Lung (tissue), 12 donors: ENCODE results near the gene FAM118A. TPM values are rescaled to one million over a fixed set of nuclear protein-coding genes. Genes with fewer than 3 reads are reported as not detected.

Experiments used
- ATAC-seq: fragments of 200-7000 bp; cut with Tn5 transposase; one replicate; pipeline ENCODE4 v1.9.1; 2020; ENCODE audit warnings: moderate number of reproducible peaks; ENCODE audit not compliant: insufficient read depth, low FRiP score
- DNase-seq, 3 donors: peaks; one replicate each; pipeline ENCODE4 v3.0.0-alpha.2; 2013 to 2017
- H3K27ac ChIP-seq, 2 donors: one replicate each; pipeline ENCODE4 v1.5.1; 2013; ENCODE audit warnings: mild to moderate bottlenecking in 2 of 2, moderate library complexity in 2 of 2, control low read depth in 1 of 2, inconsistent platforms in 1 of 2, low read depth in 1 of 2, low read length in 1 of 2
- H3K27me3 ChIP-seq, 3 donors: one replicate each; pipeline ENCODE4 v1.5.1; 2013; ENCODE audit warnings: low read length in 2 of 3; ENCODE audit not compliant: control insufficient read depth in 3 of 3, insufficient read depth in 3 of 3
- H3K36me3 ChIP-seq, 4 donors: one replicate each; pipeline ENCODE4 v1.5.1; 2013; ENCODE audit warnings: low read length in 4 of 4, mild to moderate bottlenecking in 1 of 4, moderate library complexity in 1 of 4; ENCODE audit not compliant: control insufficient read depth in 4 of 4, insufficient read depth in 4 of 4
- H3K4me1 ChIP-seq, 5 donors: one replicate each; pipeline ENCODE4 v1.5.1; 2013; ENCODE audit warnings: low read length in 5 of 5, mild to moderate bottlenecking in 2 of 5, moderate library complexity in 1 of 5; ENCODE audit not compliant: control insufficient read depth in 5 of 5, insufficient read depth in 5 of 5
- H3K4me3 ChIP-seq: one replicate; pipeline ENCODE4 v1.5.1; 2013; ENCODE audit warnings: mild to moderate bottlenecking, control low read depth, moderate library complexity
- H3K9ac ChIP-seq, 2 donors: one replicate each; pipeline ENCODE4 v1.5.1; 2013; ENCODE audit warnings: low read length in 2 of 2, control low read depth in 1 of 2; ENCODE audit not compliant: insufficient read depth in 1 of 2
- H3K9me3 ChIP-seq, 4 donors: one replicate each; pipeline ENCODE4 v1.5.1; 2013; ENCODE audit warnings: low read length in 3 of 4, mild to moderate bottlenecking in 1 of 4, moderate library complexity in 1 of 4; ENCODE audit not compliant: control insufficient read depth in 4 of 4, insufficient read depth in 3 of 4
- WGBS, 2 donors: extraction: QIAGEN DNeasy Blood & Tissue Kit; methylation state at CpG; one replicate each; pipeline ENCODE4 v1.1.7; 2013; 5-methylcytosine and 5-hydroxymethylcytosine counted together
- polyA plus RNA-seq, 2 donors: library from polyadenylated mRNA; stranded (reverse); fragments of 200-250 nt; gene quantifications; one replicate each; pipeline ENCODE4 v1.2.1, GENCODE V29; 2013
- total RNA-seq, 2 donors: library from RNA; depleted of rRNA in 1 of 2; stranded (reverse); fragments of >200 nt in 1 of 2; gene quantifications; one replicate each; pipeline ENCODE4 v1.2.1, GENCODE V29; 2014 to 2021
- TF ChIP-seq, protein P1 (sequence below): IDR thresholded peaks from 2 replicates; pipeline ENCODE4 v1.5.1; 2012; ENCODE audit warnings: mild to moderate bottlenecking; ENCODE audit errors: control extremely low read depth, extremely low read depth
- donor health status: control.
- donor health status: control.
- donor health status: Bipolar disorder and iron deficiency.
- donor health status: healthy.
- donor health status: DM: yes; HTN: yes; CAD: no.

Gene FAM118A
- total and polyA plus RNA-seq, 4 donors, result 12.0 to 71.8 (median 28.4) TPM

DNA sequence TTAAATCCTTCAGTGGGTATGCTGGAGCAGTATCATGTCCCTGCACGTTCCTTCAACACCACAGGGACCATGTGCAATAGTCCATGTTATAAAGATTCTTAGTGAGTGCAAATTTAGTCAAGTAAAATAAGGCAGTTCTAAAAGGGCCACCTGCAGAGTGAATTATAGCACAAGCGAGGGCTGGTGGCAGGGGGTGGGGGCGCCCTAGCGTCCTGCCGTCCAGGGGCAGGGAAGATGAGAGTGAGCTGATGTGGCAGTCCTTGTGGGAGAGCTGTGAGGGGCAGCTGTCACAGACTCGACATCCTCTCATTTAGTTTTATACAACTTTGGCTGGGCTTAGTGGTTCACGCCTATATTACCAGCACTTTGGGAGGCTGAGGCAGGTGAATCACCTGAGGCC, 29.1 kb downstream of the FAM118A start:
- peaks cover 0 to 19% (median 7%) of the 10 kb centered on the region in 5 donors for H3K4me1 ChIP-seq
- H3K27me3 ChIP-seq, result no peaks in the 10 kb centered on the region
- H3K4me3 ChIP-seq, result no peak overlapping the region
- peaks cover 0 to 35% (median 27%) of the 10 kb centered on the region in 4 donors for H3K36me3 ChIP-seq
- 93 to 94% methylated on average over 7 of the region's 7 CpGs for WGBS, 2 donors
- no peaks in the 10 kb centered on the region for H3K9me3 ChIP-seq
- TF ChIP-seq, protein P1, sequence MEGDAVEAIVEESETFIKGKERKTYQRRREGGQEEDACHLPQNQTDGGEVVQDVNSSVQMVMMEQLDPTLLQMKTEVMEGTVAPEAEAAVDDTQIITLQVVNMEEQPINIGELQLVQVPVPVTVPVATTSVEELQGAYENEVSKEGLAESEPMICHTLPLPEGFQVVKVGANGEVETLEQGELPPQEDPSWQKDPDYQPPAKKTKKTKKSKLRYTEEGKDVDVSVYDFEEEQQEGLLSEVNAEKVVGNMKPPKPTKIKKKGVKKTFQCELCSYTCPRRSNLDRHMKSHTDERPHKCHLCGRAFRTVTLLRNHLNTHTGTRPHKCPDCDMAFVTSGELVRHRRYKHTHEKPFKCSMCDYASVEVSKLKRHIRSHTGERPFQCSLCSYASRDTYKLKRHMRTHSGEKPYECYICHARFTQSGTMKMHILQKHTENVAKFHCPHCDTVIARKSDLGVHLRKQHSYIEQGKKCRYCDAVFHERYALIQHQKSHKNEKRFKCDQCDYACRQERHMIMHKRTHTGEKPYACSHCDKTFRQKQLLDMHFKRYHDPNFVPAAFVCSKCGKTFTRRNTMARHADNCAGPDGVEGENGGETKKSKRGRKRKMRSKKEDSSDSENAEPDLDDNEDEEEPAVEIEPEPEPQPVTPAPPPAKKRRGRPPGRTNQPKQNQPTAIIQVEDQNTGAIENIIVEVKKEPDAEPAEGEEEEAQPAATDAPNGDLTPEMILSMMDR, result no peak
- no peak overlapping the region for H3K9ac ChIP-seq
- no peak overlapping the region for H3K27ac ChIP-seq
- no peak for ATAC-seq
- no peak for DNase-seq

DNA sequence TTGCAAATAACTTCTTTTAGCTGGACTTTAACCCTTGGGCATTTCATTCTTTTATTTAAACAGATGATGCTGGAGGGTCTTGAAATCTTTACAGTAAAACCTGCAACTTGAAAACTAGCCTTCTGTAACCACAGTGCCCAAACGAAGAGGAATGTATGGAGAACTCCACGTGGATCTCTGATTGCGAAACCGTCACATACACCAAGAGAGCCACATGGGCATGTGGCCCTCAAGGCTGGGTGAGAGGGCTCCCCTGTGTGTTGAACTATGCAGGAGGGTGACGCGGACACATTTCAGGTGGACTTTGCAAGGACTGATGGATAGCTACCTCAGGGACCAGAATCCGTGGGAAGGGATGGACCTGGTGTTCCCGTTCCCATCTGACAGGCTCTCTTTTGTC, 30.6 kb downstream of the FAM118A start:
- H3K27ac ChIP-seq, result no peak overlapping the region
- H3K36me3 ChIP-seq, result peaks cover 0 to 36% (median 20%) of the 10 kb centered on the region in 4 donors

DNA sequence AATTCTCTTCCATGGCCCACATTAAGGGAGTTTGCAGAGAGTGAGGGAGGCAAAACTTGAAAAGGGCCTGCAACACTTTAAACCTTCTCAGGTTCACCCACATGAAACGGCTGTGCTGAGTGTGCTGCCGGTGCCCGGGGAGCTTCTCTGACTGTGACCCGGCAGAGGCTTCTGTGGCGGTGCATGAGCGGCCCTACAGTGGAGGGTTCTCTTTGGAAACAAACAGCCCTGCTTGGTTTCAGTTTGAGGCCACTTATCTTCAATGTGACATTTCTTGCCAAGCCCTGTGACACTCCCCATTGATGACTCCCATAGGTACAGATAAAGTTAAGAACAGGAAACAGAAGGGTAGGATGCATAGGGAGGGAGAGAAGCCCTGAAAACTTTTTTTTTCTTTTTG, 31.8 kb downstream of the FAM118A start:
- H3K27ac ChIP-seq, result no peak overlapping the region
- H3K27me3 ChIP-seq, result no peaks in the 10 kb centered on the region
- no peak overlapping the region for H3K4me3 ChIP-seq
- H3K9ac ChIP-seq, result no peak overlapping the region
- WGBS, 2 donors, result 49 to 54% methylated on average over 6 of the region's 6 CpGs
- DNase-seq (no peak), ATAC-seq (no peak)
- no peaks in the 10 kb centered on the region for H3K9me3 ChIP-seq
- TF ChIP-seq, protein P1, result no peak
- H3K4me1 ChIP-seq, result peaks cover 0 to 13% (median 3%) of the 10 kb centered on the region in 5 donors
- peaks cover 0 to 27% (median 14%) of the 10 kb centered on the region in 4 donors for H3K36me3 ChIP-seq

More for the DNA sequence above, 30.6 kb downstream of the FAM118A start:
- TF ChIP-seq, protein P1, result no peak
- no peaks in the 10 kb centered on the region for H3K9me3 ChIP-seq
- DNase-seq (no peak), ATAC-seq (no peak)
- H3K9ac ChIP-seq, result no peak overlapping the region
- peaks cover 0 to 19% (median 6%) of the 10 kb centered on the region in 5 donors for H3K4me1 ChIP-seq
- WGBS, 2 donors, result 78 to 79% methylated on average over 8 of the region's 8 CpGs
- no peaks in the 10 kb centered on the region for H3K27me3 ChIP-seq
- H3K4me3 ChIP-seq, result no peak overlapping the region

DNA sequence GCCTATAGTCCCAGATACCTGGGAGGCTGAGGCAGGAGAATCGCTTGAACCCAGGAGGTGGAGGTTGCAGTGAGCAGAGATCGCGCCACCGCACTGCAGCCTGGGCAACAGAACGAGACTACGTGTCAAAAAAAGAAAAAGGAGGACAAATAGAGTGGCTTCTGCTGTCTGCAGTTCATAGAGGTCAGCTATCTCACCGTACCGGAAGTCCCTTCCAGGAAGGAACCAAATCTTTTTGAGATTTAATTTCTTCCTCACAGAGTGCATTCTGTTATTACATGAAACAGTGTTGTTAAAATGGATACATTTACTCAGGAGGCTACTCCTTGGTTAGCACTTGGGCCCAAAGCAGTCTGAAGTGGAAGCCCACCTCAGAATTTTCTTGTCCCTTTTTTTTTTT, 33.4 kb downstream of the FAM118A start:
- TF ChIP-seq, protein P1, result no peak
- DNase-seq, result no peak
- H3K27me3 ChIP-seq, result no peaks in the 10 kb centered on the region
- no peak overlapping the region for H3K27ac ChIP-seq
- WGBS, 2 donors, result 87 to 89% methylated on average over 8 of the region's 8 CpGs
- no peaks in the 10 kb centered on the region for H3K9me3 ChIP-seq
- no peak for ATAC-seq
- H3K4me3 ChIP-seq, result no peak overlapping the region
- H3K36me3 ChIP-seq, result peaks cover 0 to 20% (median 15%) of the 10 kb centered on the region in 4 donors
- no peak overlapping the region for H3K9ac ChIP-seq
- H3K4me1 ChIP-seq, result no peaks in the 10 kb centered on the region
